NCI-H1048 (cell line): ENCODE results near the gene ARL11.
"Not testable (repeated sequence)": the region's sequence is repeated elsewhere in the genome, so short reads cannot be mapped to it uniquely, and the experiment has no call there.

ENCODE experiments used
- DNase-seq: peaks from one replicate; lab custom pipeline; 2025; lab: John Stamatoyannopoulos, UW

The ARL11 gene

GRCh38 chr13:49627831-49628652 is at the start of gene ARL11:
Gene ARL11, plus strand, starts transcription at chr13:49628507. Its CDS starts 1,941 bp downstream, at chr13:49630448.
- no peak for DNase-seq

GRCh38 chr13:49579501-49579900 is 48.8 kb upstream of the ARL11 start:
- no peak for DNase-seq

GRCh38 chr13:49580980-49581680 is 47.2 kb upstream of the ARL11 start:
- no peak for DNase-seq

- no peak for DNase-seq
Measured at GRCh38 chr13:49584771-49585182, 43.5 kb upstream of the ARL11 start.

GRCh38 chr13:49585220-49586157 is 42.8 kb upstream of the ARL11 start, which contains the start of gene RCBTB1:
Gene RCBTB1, minus strand, starts transcription at chr13:49585558. Its CDS starts 18,279 bp downstream, at chr13:49567279.
- DNase-seq = no peak

GRCh38 chr13:49586717-49587116 is 41.6 kb upstream of the ARL11 start:
- no peak for DNase-seq

GRCh38 chr13:49587311-49587847 is 40.9 kb upstream of the ARL11 start:
- no peak for DNase-seq

GRCh38 chr13:49590714-49591113 is 37.6 kb upstream of the ARL11 start:
- DNase-seq = not testable (repeated sequence)

- DNase-seq = not testable (repeated sequence)
Measured at GRCh38 chr13:49593876-49594275, 34.4 kb upstream of the ARL11 start.

GRCh38 chr13:49594576-49594975 is 33.7 kb upstream of the ARL11 start:
- no peak for DNase-seq

- DNase-seq = no peak
Measured at GRCh38 chr13:49596221-49596620, 32.1 kb upstream of the ARL11 start.

- no peak for DNase-seq
Measured at GRCh38 chr13:49597043-49597641, 31.2 kb upstream of the ARL11 start.

GRCh38 chr13:49602005-49602404 is 26.3 kb upstream of the ARL11 start:
- no peak for DNase-seq

GRCh38 chr13:49602615-49603014 is 25.7 kb upstream of the ARL11 start:
- not testable (repeated sequence) for DNase-seq

GRCh38 chr13:49604570-49604969 is 23.7 kb upstream of the ARL11 start:
- DNase-seq = no peak

GRCh38 chr13:49606747-49607648 is 21.3 kb upstream of the ARL11 start:
- DNase-seq = peak; percentile 45

GRCh38 chr13:49607761-49608160 is 20.5 kb upstream of the ARL11 start:
- no peak for DNase-seq

GRCh38 chr13:49608651-49609331 is 19.5 kb upstream of the ARL11 start:
- no peak for DNase-seq

- DNase-seq = no peak
Measured at GRCh38 chr13:49610176-49610575, 18.1 kb upstream of the ARL11 start.

GRCh38 chr13:49612042-49612441 is 16.3 kb upstream of the ARL11 start:
- DNase-seq = not testable (repeated sequence)
